ENCODE measurements around the gene CSNK1G3.

GRCh38 chr5:123490974-123491373 is 21.0 kb upstream of the CSNK1G3 start:
- no peak for TF ChIP-seq CTCF (conservative IDR thresholded peaks at IDR 0.05; ENCODE audit: low read length)
- TF ChIP-seq EZH2phosphoT487 (IDR thresholded peaks at IDR 0.05; ENCODE audit: borderline replicate concordance, low read depth, low read length): no peak

All from OCI-LY7 (cell line).